ENCODE data around the gene TMEM176B. TPM values are rescaled to one million over a fixed set of nuclear protein-coding genes. Genes with fewer than 3 reads are reported as not detected.

Gene TMEM176B
- total and polyA plus RNA-seq, 3 donors from 2014 or later = 3.9 to 69.3 (median 6.6) TPM

- no peaks in the 10 kb centered on the region for H3K27me3 ChIP-seq
- H3K4me1 ChIP-seq = no peaks in the 10 kb centered on the region
- intact Hi-C loops (cut with DNase I; ENCODE audit: low total_unique reads) = no loop called here
- H3K4me3 ChIP-seq = no peak overlapping the region
- WGBS, 2 donors = 28 to 30% methylated on average over 2 of the region's 2 CpGs
- no peaks in the 10 kb centered on the region for H3K36me3 ChIP-seq (ENCODE audit: low read depth, missing control alignments)
- no peaks in the 10 kb centered on the region for H3K9me3 ChIP-seq
- TF ChIP-seq POLR2A (IDR thresholded peaks at IDR 0.05) = no peak
- TF ChIP-seq CTCF (IDR thresholded peaks at IDR 0.05) = no peak
- no peak overlapping the region for H3K27ac ChIP-seq
- DNase-seq = no peak
Measured at GRCh38 chr7:150751702-150752101, 48.5 kb downstream of the TMEM176B start.

DNA sequence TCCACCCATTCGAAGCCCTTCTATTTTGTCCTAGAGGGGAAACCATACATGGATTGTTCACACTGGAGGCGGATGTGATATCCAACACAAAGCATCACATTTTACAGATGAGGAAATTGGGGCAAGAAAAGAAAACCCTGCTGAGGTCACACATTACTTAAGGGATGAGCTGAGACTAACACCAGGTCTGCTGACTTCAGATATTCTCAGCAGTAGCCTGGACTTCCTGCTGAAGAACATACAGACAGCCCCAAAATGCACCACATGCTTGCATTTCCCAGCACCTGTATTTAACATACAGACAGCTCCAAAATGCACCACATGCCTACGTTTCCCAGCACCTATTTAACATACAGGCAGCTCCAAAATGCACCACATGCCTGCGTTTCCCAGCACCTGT lies 51.8 kb downstream of the TMEM176B start:
- Histone ChIP-seq H3K36me3 (ENCODE audit: low read depth, missing control alignments) (no peaks in the 10 kb centered on the region), H3K9me3 (no peaks in the 10 kb centered on the region), H3K27me3 (no peaks in the 10 kb centered on the region), H3K4me3 (no peak overlapping the region), H3K4me1 (peaks cover 3% of the 10 kb centered on the region), H3K27ac (no peak overlapping the region)
- 83 to 91% methylated on average over 4 of the region's 4 CpGs for WGBS, 2 donors
- intact Hi-C loops (cut with DNase I; ENCODE audit: low total_unique reads) = no loop called here
- no peak for DNase-seq
- TF ChIP-seq CTCF (IDR thresholded peaks at IDR 0.05) (no peak), POLR2A (IDR thresholded peaks at IDR 0.05) (no peak)

DNA sequence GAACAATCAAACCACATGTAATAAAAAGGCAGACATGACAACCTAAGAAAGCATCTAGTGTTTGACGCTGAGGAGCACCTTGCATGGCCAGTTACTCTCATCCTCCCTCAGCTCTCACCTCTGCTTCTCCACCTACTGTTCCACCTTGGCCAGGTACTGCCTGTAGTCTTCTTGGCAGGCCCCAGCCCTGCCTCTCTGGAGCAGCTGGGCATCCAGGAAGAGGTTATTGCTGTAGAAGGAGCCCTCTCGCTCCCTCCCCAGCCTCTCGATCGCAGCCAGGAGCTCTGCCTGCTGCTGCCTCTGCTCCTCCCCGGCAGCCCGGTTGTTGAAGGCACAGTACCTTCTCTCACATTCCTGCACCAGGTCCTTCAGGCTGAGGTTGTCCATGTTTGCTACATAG lies 53.2 kb downstream of the TMEM176B start:
- 77 to 86% methylated on average over 5 to 6 of the region's 6 CpGs for WGBS, 2 donors
- TF ChIP-seq CTCF (IDR thresholded peaks at IDR 0.05) = no peak
- no peak for TF ChIP-seq POLR2A (IDR thresholded peaks at IDR 0.05)
- no peaks in the 10 kb centered on the region for H3K27me3 ChIP-seq

GRCh38 chr7:150745876-150746275 lies 54.3 kb downstream of the TMEM176B start:
- Histone ChIP-seq H3K4me3 (no peak overlapping the region), H3K27me3 (no peaks in the 10 kb centered on the region), H3K36me3 (ENCODE audit: low read depth, missing control alignments) (no peaks in the 10 kb centered on the region), H3K4me1 (peaks cover 3% of the 10 kb centered on the region), H3K9me3 (no peaks in the 10 kb centered on the region), H3K27ac (no peak overlapping the region)
- intact Hi-C loops (cut with DNase I; ENCODE audit: low total_unique reads) = no loop called here
- TF ChIP-seq POLR2A (IDR thresholded peaks at IDR 0.05) = no peak
- no peak for TF ChIP-seq CTCF (IDR thresholded peaks at IDR 0.05)
- no peak for DNase-seq
- 76 to 83% methylated on average over 3 of the region's 3 CpGs for WGBS, 2 donors

More for the DNA sequence above, 53.2 kb downstream of the TMEM176B start:
- Histone ChIP-seq H3K36me3 (ENCODE audit: low read depth, missing control alignments) (no peaks in the 10 kb centered on the region), H3K27ac (no peak overlapping the region), H3K9me3 (no peaks in the 10 kb centered on the region), H3K4me3 (no peak overlapping the region), H3K4me1 (peaks cover 3% of the 10 kb centered on the region)
- no peak for DNase-seq
- intact Hi-C loops (cut with DNase I; ENCODE audit: low total_unique reads) = no loop called here

GRCh38 chr7:150745086-150745485 lies 55.1 kb downstream of the TMEM176B start:
- Histone ChIP-seq H3K4me3 (no peak overlapping the region), H3K27me3 (no peaks in the 10 kb centered on the region), H3K9me3 (no peaks in the 10 kb centered on the region), H3K27ac (no peak overlapping the region), H3K4me1 (peaks cover 3% of the 10 kb centered on the region), H3K36me3 (ENCODE audit: low read depth, missing control alignments) (no peaks in the 10 kb centered on the region)
- intact Hi-C loops (cut with DNase I; ENCODE audit: low total_unique reads) = no loop called here
- TF ChIP-seq CTCF (IDR thresholded peaks at IDR 0.05) (no peak), POLR2A (IDR thresholded peaks at IDR 0.05) (no peak)
- 86 to 100% methylated on average over 1 to 5 of the region's 5 CpGs for whole genome bisulfite sequencing, 2 donors
- no peak for DNase-seq

Measured in testis (tissue), 3 donors.